SK-N-SH (cell line): ENCODE measurements around the gene COL5A2. TPM values are rescaled to one million over a fixed set of nuclear protein-coding genes. Genes with fewer than 3 reads are reported as not detected.

ENCODE experiments used
- CTCF ChIA-PET: fragments of 300-600, 350-600 bp; formaldehyde crosslinking; extraction: SDS; loops from one replicate; lab custom pipeline; 2021; lab: Yijun Ruan, JAX
- POLR2A ChIA-PET: fragments of 350-600 bp; sonication (Branson Sonifier 250); formaldehyde crosslinking; extraction: SDS; loops from one replicate; lab custom pipeline; 2020; ENCODE audit warnings: antibody characterized with exemption, inconsistent platforms; lab: Yijun Ruan, JAX
- DNase-seq: peaks from one replicate; pipeline ENCODE4 v3.0.0; 2012
- H2AFZ ChIP-seq: fragments of 200-600 bp; sonication (generic); 2 replicates; pipeline ENCODE4 v1.8.1; 2016; ENCODE audit warnings: antibody characterized with exemption, mild to moderate bottlenecking, low read depth
- H3F3A ChIP-seq: fragments of 200-600 bp; sonication (generic); replicated peaks from 2 replicates; pipeline ENCODE3; 2016; ENCODE audit warnings: antibody characterized with exemption, mild to moderate bottlenecking; ENCODE audit not compliant: insufficient read depth
- H3K27ac ChIP-seq, 2 experiments: fragments of 200-500 bp in 1 of 2; fragments of 200-600 bp in 1 of 2; sonication (Bioruptor generic) in 1 of 2; sonication (generic), shearing (Covaris generic) in 1 of 2; 2 replicates each; pipeline versions ENCODE4 v1.5.1 to v1.6.1; 2014 to 2016; ENCODE audit warnings: low read depth in 2 of 2, inconsistent platforms in 1 of 2, low read length in 1 of 2, mild to moderate bottlenecking in 1 of 2, mixed read lengths in 1 of 2
- H3K27me3 ChIP-seq: fragments of 200-600 bp; sonication (generic), shearing (Covaris generic); 2 replicates; pipeline ENCODE4 v1.6.1; 2016; ENCODE audit warnings: mixed run types; ENCODE audit not compliant: insufficient read depth
- H3K36me3 ChIP-seq, 2 experiments: fragments of 200-500 bp in 1 of 2; fragments of 200-600 bp in 1 of 2; sonication (Bioruptor generic) in 1 of 2; sonication (generic) in 1 of 2; replicated peaks in 1 of 2; 2 replicates each; pipeline versions ENCODE3 to v1.5.1; 2014 to 2016; ENCODE audit warnings: low read length in 1 of 2, mild to moderate bottlenecking in 1 of 2; ENCODE audit not compliant: insufficient read depth in 2 of 2, control insufficient read depth in 1 of 2
- H3K4me1 ChIP-seq, 2 experiments: fragments of 200-500 bp in 1 of 2; fragments of 200-600 bp in 1 of 2; sonication (Bioruptor generic) in 1 of 2; sonication (generic), shearing (Covaris generic) in 1 of 2; 2 replicates each; pipeline versions ENCODE4 v1.5.1 to v1.6.1; 2014 to 2016; ENCODE audit warnings: low read depth in 1 of 2, low read length in 1 of 2, mixed run types in 1 of 2; ENCODE audit not compliant: insufficient read depth in 2 of 2, control insufficient read depth in 1 of 2
- H3K4me2 ChIP-seq: fragments of 200-600 bp; sonication (generic), shearing (Covaris generic); 2 replicates; pipeline ENCODE4 v1.6.1; 2017; ENCODE audit warnings: mixed run types
- H3K4me3 ChIP-seq, 2 experiments: fragments of 200-500 bp in 1 of 2; fragments of 200-600 bp in 1 of 2; sonication (Bioruptor generic) in 1 of 2; sonication (generic), shearing (Covaris generic) in 1 of 2; 2 replicates each; pipeline versions ENCODE4 v1.5.1 to v1.8.1; 2014 to 2016; ENCODE audit warnings: low read depth in 2 of 2, inconsistent platforms in 1 of 2, low read length in 1 of 2, mild to moderate bottlenecking in 1 of 2, mixed read lengths in 1 of 2, moderate library complexity in 1 of 2
- H3K79me2 ChIP-seq: fragments of 200-600 bp; sonication (generic); 2 replicates; pipeline ENCODE4 v1.8.1; 2017; ENCODE audit warnings: mild to moderate bottlenecking; ENCODE audit not compliant: insufficient read depth
- H3K9ac ChIP-seq: fragments of 200-600 bp; sonication (generic); 2 replicates; pipeline ENCODE4 v1.6.1; 2017; ENCODE audit warnings: mixed run types
- H3K9me2 ChIP-seq: fragments of 200-600 bp; sonication (generic); 2 replicates; pipeline ENCODE4 v1.6.1; 2017; ENCODE audit warnings: mixed run types
- H3K9me3 ChIP-seq: fragments of 200-600 bp; sonication (generic); 2 replicates; pipeline ENCODE4 v1.6.1; 2017; ENCODE audit warnings: mixed run types, mild to moderate bottlenecking, moderate library complexity
- H4K20me1 ChIP-seq: fragments of 200-600 bp; sonication (generic); 2 replicates; pipeline ENCODE4 v1.6.1; 2017; ENCODE audit warnings: mild to moderate bottlenecking, mixed run types; ENCODE audit not compliant: insufficient read depth
- CHD2 ChIP-seq: fragments of 150-350 bp; IDR thresholded peaks from 2 replicates; pipeline ENCODE4 v1.6.1; 2018; ENCODE audit warnings: low read length; ENCODE audit not compliant: partially characterized antibody
- FOSL2 ChIP-seq: IDR thresholded peaks from 2 replicates; pipeline ENCODE4 v1.4.0; 2012; ENCODE audit warnings: low read depth, mild to moderate bottlenecking, moderate library complexity, borderline replicate concordance
- FOXM1 ChIP-seq: IDR thresholded peaks from 2 replicates; pipeline ENCODE4 v1.4.0; 2012; ENCODE audit warnings: low read depth, mild to moderate bottlenecking
- GABPA ChIP-seq: IDR thresholded peaks from 2 replicates; pipeline ENCODE4 v1.4.0; 2012; ENCODE audit warnings: low read depth, mild to moderate bottlenecking
- JUND ChIP-seq: IDR thresholded peaks from 2 replicates; pipeline ENCODE4 v1.4.0; 2012
- MEF2A ChIP-seq: IDR thresholded peaks from 2 replicates; pipeline ENCODE4 v1.4.0; 2012; ENCODE audit warnings: low read depth, borderline replicate concordance
- NFIC ChIP-seq: IDR thresholded peaks from 2 replicates; pipeline ENCODE4 v1.4.0; 2012; ENCODE audit warnings: borderline replicate concordance
- NRF1 ChIP-seq: IDR thresholded peaks from 2 replicates; pipeline ENCODE4 v1.6.1; 2012; ENCODE audit warnings: low read depth, mild to moderate bottlenecking, low read length
- POLR2AphosphoS5 ChIP-seq: IDR thresholded peaks from 2 replicates; pipeline ENCODE4 v1.6.1; 2012; ENCODE audit warnings: low read depth, low read length
- RCOR1 ChIP-seq: fragments of 150-350 bp; IDR thresholded peaks from 2 replicates; pipeline ENCODE4 v1.6.1; 2017; ENCODE audit warnings: antibody characterized with exemption, low read length
- SIN3A ChIP-seq: IDR thresholded peaks from 2 replicates; pipeline ENCODE4 v1.6.1; 2012; ENCODE audit warnings: low read depth, mild to moderate bottlenecking, low read length, moderate library complexity, borderline replicate concordance
- TCF12 ChIP-seq: IDR thresholded peaks from 2 replicates; pipeline ENCODE4 v1.4.0; 2012
- TEAD4 ChIP-seq: IDR thresholded peaks from 2 replicates; pipeline ENCODE4 v1.4.0; 2012; ENCODE audit warnings: mild to moderate bottlenecking, borderline replicate concordance; ENCODE audit not compliant: insufficient read depth
- USF1 ChIP-seq: IDR thresholded peaks from 2 replicates; pipeline ENCODE4 v1.4.0; 2012; ENCODE audit warnings: low read depth, borderline replicate concordance
- USF2 ChIP-seq: fragments of 150-350 bp; IDR thresholded peaks from 2 replicates; pipeline ENCODE4 v1.6.1; 2017; ENCODE audit warnings: antibody characterized with exemption, low read length, low read depth, borderline replicate concordance
- YY1 ChIP-seq: IDR thresholded peaks from 2 replicates; pipeline ENCODE4 v1.4.0; 2012; ENCODE audit warnings: low read depth, mild to moderate bottlenecking
- ZBTB33 ChIP-seq: IDR thresholded peaks from 2 replicates; pipeline ENCODE4 v1.4.0; 2012; ENCODE audit warnings: low read depth, borderline replicate concordance
- WGBS: methylation state at CpG from one replicate; pipeline ENCODE4 v1.1.6; 2017; ENCODE audit warnings: low lambda C conversion rate; 5-methylcytosine and 5-hydroxymethylcytosine counted together
- polyA plus RNA-seq, 3 experiments: library from polyadenylated mRNA; depleted of rRNA; stranded (reverse); fragments of >200 nt; gene quantifications; 2 replicates each; pipeline ENCODE4 v1.2.3, GENCODE V29; 2012

COL5A2 gene
- polyA plus RNA-seq, 1 of the 3 experiments (the other 2 are of a cell fraction), result 20.4 TPM

- TF ChIP-seq USF1 (no peak), GABPA (no peak), MEF2A (no peak)
Measured at GRCh38 chr2:189115126-189115525, 64.4 kb downstream of the COL5A2 start (continued).

- TF ChIP-seq YY1, result peak; percentile 23; the same call in 1 of the 2 replicates
- 0 out of 2 replicates have a peak, but pooled peaks have one; percentile 29 for TF ChIP-seq TCF12
- TF ChIP-seq FOSL2, result peak; percentile 29; the same call in 1 of the 2 replicates
- peak; percentile 33; the same call in 1 of the 2 replicates for TF ChIP-seq POLR2AphosphoS5
- no peak for TF ChIP-seq NRF1
- TF ChIP-seq ZBTB33, result no peak
- H3K36me3 ChIP-seq, result peaks cover 2 to 12% of the 10 kb centered on the region in 2 experiments
- peak overlapping the region; percentile 89 to 94 for H3K27ac ChIP-seq
- H3F3A ChIP-seq, result peaks cover 37% of the 10 kb centered on the region
- H2AFZ ChIP-seq, result peak overlapping the region; percentile 75; the same call in 1 of the 2 replicates
- peaks cover 5% of the 10 kb centered on the region; the same call in 1 of the 2 replicates for H3K79me2 ChIP-seq
- CTCF ChIA-PET, result interaction anchor here (1.0 kb wide), 1 partner anchor 174 kb away, joined by 3 read pairs; no protein-coding TSS in a partner anchor
- H3K9me3 ChIP-seq, result no peaks in the 10 kb centered on the region
- H3K4me2 ChIP-seq, result peak overlapping the region; percentile 43; the same call in 1 of the 2 replicates
- no peaks in the 10 kb centered on the region for H4K20me1 ChIP-seq
- POLR2A ChIA-PET, result no interaction called here
- H3K9ac ChIP-seq, result peak overlapping the region; percentile 67
- H3K27me3 ChIP-seq, result no peaks in the 10 kb centered on the region
- WGBS, result 36% methylated on average over 2 of the region's 2 CpGs
- H3K4me3 ChIP-seq, result no peak overlapping the region
- peaks cover 6 to 39% of the 10 kb centered on the region in 2 experiments; a peak in 3 of 4 replicates for H3K4me1 ChIP-seq
- H3K9me2 ChIP-seq, result no peaks in the 10 kb centered on the region
- DNase-seq, result no peak
Measured at GRCh38 chr2:189113963-189114362, 65.6 kb downstream of the COL5A2 start.

GRCh38 chr2:189111063-189111715 lies 68.4 kb downstream of the COL5A2 start:
- Histone ChIP-seq H2AFZ (no peak overlapping the region), H3K9me2 (no peaks in the 10 kb centered on the region), H3K27ac (peak overlapping the region; percentile 66 to 84; a peak in 3 of 4 replicates), H3K9me3 (no peaks in the 10 kb centered on the region; the same call in 1 of the 2 replicates), H3K4me3 (no peak overlapping the region), H3F3A (peaks cover 55% of the 10 kb centered on the region), H3K9ac (no peak overlapping the region), H3K79me2 (peaks cover 5% of the 10 kb centered on the region; the same call in 1 of the 2 replicates), H3K36me3 (peaks cover 2 to 18% of the 10 kb centered on the region in 2 experiments), H3K27me3 (no peaks in the 10 kb centered on the region), H3K4me2 (no peak overlapping the region), H3K4me1 (peaks cover 6 to 24% of the 10 kb centered on the region in 2 experiments; a peak in 3 of 4 replicates), H4K20me1 (no peaks in the 10 kb centered on the region)
- POLR2A ChIA-PET, result no interaction called here
- DNase-seq, result no peak
- 89% methylated on average over 2 of the region's 2 CpGs for WGBS
- CTCF ChIA-PET, result interaction anchor here (0.6 to 0.8 kb wide), 2 partner anchors 176 to 1516 kb away, joined by 3 read pairs; no protein-coding TSS in a partner anchor
- TF ChIP-seq RCOR1 (no peak), ZBTB33 (no peak), FOSL2 (no peak), USF2 (no peak), NFIC (no peak), MEF2A (no peak), JUND (no peak), FOXM1 (no peak), TEAD4 (no peak), CHD2 (no peak), TCF12 (no peak), USF1 (no peak), SIN3A (no peak)
